Right ventricle myocardium superior (tissue), 1 donor: Measurements from ENCODE around the gene DUS3L. TPM values are rescaled to one million over a fixed set of nuclear protein-coding genes. Genes with fewer than 3 reads are reported as not detected.
A peak's percentile ranks its signal among the peaks of the same experiment; 100 is the strongest.

ENCODE experiments used
- ATAC-seq: fragments of 200-7000 bp; cut with Tn5 transposase; one replicate; pipeline ENCODE4 v1.9.1; 2020; ENCODE audit warnings: mild to moderate bottlenecking; ENCODE audit not compliant: poor library complexity
- DNase-seq: peaks from one replicate; pipeline ENCODE4 v3.0.0-alpha.2; 2020
- intact Hi-C: fragments of 100-400 bp; cut with DNase I; formaldehyde crosslinking; loops from one replicate; pipeline ENCODE4 v1.11.2; 2022
- long read RNA-seq: library from polyadenylated mRNA; unstranded; transcript quantifications from one replicate; pipeline ENCODE4 v2.0.0, GENCODE V29; 2021
- total RNA-seq: library from RNA; stranded (reverse); fragmentation: NEBNext Ultra II Directional; extraction: Animal tissue kit (Norgen Biotek cat#: 25700); gene quantifications from one replicate; pipeline ENCODE4 v1.2.1, GENCODE V29; 2021
- donor health status: DM: no; HTN: yes; CAD: no; lungs with severe emphysema.

DUS3L gene, protein sequence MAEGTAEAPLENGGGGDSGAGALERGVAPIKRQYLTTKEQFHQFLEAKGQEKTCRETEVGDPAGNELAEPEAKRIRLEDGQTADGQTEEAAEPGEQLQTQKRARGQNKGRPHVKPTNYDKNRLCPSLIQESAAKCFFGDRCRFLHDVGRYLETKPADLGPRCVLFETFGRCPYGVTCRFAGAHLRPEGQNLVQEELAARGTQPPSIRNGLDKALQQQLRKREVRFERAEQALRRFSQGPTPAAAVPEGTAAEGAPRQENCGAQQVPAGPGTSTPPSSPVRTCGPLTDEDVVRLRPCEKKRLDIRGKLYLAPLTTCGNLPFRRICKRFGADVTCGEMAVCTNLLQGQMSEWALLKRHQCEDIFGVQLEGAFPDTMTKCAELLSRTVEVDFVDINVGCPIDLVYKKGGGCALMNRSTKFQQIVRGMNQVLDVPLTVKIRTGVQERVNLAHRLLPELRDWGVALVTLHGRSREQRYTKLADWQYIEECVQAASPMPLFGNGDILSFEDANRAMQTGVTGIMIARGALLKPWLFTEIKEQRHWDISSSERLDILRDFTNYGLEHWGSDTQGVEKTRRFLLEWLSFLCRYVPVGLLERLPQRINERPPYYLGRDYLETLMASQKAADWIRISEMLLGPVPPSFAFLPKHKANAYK
- total RNA-seq: 12.9 TPM
- long read RNA-seq, transcript DUS3L-201 (13 exons, 2,113 nt): major isoform, 24 of 40 reads
- long read RNA-seq, partial matches to known transcripts: 5 of 40 reads
- long read RNA-seq, other reads (novel, unspliced or antisense): 11 of 40 reads

DNA sequence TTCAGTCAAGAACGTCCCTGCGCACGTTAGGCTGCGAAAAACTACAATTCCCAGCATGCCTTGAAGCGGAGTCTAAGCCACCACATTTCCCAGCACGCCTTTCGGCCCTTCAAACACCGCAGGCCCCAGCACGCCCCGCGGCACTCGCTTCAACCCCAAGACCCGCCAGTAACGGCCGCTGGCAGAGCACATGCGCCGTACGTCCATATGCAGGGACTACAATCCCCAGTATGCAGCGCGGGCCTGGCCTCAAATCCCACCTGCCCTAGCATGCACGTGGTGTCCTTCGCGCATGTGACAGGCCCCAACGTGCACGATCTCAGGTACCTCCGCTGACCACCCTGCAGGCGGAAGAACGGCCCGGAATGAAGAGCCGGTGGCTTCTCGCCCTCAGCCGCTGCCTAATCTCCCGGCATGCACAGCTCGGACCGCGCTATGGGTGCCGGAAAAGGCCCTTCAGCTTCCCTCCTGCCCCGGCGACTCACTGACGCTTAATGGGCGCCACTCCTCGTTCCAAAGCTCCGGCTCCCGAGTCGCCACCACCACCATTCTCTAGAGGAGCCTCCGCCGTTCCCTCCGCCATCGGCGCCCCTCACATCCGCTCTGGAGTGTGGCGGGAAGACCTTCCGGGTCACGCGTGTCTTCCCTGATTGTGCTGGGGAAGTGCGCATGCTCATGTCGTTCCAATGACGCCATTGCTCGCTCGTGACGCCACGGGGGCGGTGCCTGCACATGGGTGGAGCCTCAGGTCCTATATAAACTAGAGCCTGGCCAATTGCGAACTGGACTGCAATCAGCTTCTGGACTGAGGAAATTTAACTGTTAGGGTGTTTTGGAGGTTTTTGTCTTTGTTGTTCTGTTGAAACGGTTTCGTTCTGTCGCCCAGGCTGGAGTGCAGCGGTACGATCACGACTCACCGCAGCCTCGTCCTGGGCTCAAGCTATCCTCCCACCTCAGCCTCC is at the start of gene DUS3L:
DUS3L (minus strand) TSS at position 605 of the 962 bp plus-strand sequence; CDS start at position 583, 22 bp downstream.
- peak; percentile 97 for ATAC-seq
- intact Hi-C loops: no loop called here
- DNase-seq: peak; percentile 98

DNA sequence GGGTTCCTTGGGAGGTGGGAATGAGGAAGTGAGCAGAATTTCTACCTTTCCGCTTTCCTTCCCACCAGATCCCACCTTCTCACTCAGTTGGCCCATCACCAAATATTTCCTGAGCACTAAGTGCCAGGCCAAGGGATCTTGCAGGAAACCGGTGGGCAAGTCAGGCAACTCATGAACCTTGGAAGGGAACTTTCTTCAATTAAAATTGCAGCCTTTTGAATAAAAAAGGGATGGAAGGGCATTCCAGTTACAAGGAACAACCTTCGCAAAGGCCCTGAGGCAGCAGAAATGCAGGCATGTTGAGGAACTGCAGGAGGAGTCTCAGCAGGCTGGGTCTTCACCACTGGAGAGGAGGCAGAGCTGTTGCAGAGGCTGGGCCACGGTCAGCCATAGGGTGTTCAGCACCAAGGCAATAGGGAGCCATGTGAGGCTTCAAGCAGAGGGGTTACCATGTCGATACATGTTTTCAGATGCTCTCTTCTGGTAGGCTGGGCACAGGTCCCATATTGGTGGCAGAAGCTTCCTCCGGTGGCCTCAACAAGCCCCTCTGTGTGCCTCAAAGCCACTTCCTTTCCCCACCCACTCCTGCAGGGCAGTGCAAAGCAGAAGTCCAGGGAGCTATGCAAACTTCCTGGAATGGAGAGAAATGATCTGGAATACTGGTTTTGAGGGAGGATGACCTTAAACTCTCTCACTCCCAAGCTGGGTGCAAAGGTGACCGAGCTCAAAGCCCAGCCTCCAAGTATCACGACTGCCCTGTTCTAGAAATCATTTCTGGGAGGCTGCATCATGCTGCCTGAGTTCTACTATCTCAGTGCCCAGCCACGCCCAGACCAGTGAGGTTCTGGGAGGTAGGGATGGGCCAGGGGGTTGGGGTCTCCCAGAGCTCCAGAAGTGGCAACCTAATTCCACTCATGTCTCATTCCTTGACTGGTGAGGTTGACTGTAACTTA is 48.4 kb upstream of the DUS3L start, which contains the start of gene FUT6:
FUT6 (minus strand) TSS at position 638 of the 953 bp plus-strand sequence. CDS start 7,135 bp downstream, outside the sequence.
- DNase-seq (no peak), ATAC-seq (no peak)
- intact Hi-C loops: no loop called here

DNA sequence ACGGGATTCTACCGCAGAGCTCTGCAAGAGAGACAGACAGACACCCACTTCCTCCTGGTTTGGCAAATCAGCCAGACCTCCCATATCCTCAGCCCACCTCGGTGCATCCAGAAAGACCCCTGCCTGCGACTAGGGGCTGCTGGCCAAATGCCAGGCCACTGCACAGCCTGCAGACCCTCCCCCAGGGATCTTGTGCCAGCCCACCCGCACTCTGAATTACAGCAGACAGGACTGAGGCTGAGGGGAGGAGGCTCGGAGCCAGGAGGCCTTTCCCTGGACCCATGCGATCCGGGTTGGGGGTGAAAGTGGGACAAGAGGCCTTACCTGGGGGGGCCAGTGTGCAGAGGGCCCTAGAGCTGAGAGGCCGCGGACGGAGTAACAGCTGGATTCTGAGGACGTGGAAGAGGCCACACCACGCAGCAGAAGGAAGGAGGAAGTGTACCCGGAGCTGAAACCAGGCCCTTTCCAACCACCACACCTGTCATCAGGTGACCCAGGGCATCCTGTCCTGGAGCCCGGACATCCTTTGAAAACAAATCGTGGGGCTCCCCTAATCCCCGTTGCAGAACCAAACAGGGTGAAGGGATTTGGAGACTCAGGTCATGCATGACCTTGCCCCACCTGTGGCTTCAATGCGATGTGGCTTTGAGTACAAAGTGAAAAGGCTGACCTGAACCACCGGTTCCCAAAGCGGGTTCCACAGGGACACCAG is 47.5 kb upstream of the DUS3L start:
- intact Hi-C loops: no loop called here
- ATAC-seq (no peak), DNase-seq (no peak)

DNA sequence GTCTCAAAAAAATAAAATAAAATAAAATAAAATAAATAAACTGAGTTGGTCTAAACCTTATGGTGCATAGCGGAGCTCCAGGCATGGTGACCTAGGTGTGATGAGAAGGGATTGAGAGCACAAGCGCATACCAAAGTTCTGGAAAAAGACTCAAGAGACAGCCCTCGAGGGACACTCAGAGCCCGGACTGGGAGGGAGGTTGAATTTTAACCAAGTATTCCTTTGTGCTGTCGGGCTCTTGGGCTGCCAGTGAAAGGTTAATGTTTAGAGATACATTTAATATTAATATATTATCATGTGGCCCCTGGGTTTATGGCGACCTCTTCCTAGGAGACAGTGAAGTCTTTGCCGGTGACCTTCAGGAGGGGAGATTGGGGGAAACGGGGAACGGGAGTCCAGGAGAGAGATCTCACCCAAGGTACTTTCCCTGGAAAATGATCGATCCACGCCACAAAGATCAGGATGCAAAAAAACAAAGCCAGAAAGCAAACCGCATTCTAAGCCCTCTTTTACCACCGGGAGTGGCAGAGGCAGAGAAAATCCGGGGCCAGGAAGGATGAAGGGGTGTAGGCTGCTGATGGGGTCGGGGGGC is 46.9 kb upstream of the DUS3L start:
- intact Hi-C loops: no loop called here
- ATAC-seq (no peak), DNase-seq (no peak)

DNA sequence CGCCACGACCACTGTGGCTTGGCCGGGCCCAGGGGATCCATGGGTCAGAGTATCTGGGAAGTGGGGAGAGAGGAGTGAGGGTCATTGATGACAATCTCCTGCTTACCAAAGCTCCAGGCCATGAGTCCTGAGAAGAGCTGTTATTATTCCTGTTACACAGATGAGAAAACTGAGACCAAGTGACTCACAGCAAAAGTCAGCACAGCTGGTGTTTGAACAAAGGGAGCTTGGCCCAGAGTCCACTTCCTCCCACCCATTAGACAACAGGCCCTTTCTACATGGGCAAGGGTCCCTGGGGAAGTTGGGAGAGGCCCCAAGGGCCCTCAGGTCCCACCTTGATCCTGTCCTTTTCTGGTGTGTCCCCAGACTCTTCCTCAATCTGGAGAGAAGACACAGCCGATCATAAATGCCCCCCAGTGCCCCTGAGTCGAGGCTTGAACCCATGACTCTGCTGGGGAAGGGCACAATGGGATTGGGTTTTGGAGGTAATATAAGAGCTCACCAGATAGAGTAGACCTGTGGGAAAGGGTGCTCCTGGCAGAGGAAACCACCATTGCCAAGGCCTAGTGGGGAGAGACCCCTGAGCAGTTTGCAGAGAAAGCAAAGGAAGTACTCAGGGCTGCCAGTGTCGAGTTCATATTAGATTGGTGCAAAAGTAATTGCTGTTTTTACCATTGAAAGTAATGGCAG is 41.7 kb upstream of the DUS3L start:
- ATAC-seq (no peak), DNase-seq (no peak)
- intact Hi-C loops: no loop called here

DNA sequence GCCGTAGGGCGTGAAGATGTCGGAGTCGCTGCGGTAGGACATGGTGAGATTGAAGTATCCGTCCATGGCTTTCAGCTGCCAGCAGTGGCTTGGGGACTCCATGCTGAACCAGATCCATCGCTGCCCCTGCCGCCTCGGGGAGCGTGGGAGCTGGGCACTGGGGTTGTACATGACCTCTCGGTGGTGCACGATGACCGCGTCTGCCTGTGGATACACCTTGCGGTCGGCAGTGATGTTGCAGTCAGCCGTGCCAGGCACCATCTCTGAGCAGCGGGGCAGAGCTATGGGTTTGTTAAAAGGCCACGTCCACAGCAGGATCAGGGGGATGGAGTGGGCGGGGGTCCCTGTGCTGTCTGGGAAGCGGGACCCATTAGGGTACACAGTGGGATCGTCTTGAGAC is 41.1 kb upstream of the DUS3L start:
- ATAC-seq (no peak), DNase-seq (no peak)
- intact Hi-C loops: no loop called here

DNA sequence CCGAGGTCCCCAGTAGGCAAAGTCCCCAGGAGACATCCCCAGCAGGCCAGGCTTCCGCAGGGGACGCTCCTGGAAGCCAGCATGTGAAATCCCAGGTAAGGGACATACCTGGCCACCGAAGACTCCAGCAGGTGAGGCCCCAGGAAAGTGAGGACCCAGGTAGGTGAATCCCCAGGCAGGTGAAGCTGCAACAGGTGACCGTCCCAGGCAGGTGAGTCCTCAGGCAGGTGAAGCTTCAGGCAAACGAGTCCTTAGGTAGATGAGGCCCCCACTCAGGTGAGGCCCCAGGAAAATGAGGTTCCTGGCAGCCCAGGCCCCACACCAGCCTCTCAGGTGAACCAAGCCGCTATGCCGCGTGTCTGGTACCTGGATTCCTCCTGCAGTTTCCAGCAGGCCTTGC is 40.2 kb upstream of the DUS3L start:
- intact Hi-C loops: no loop called here

DNA sequence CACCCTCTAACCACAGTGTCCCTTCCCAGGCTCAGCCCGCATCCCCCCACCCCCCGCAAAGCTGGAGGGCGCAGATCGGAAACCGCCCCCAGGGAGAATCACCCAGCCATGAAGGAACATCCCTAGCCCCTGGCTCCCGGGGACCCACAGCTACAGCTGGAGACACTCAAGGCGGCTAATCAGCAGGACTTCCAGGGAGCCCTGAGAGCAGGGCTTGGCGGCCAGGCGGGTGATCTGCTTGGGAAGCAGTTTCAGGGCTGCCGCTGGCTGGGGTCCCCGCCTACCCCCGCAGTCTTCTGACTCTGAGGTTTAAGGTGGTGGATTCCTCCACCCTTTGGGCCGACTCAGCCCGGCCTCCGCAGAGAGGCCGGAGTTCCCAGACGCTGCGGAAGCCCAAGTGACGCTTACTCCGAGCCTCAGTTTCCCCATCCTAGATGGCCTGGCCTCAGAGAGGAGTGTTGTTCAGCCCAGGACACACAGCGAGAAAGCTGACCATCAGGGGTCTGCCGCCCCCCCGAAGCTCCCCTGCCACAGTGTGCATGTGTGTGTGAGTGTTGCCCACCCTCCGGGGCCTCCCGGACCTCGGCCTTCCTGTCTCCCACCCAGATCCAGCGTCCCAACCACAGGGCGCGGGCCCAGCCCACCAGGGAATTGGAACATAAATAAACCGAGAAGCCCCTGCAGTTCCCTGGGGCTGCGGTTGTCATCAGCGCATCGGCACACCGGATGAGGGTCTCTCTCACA is 38.8 kb upstream of the DUS3L start:
- intact Hi-C loops: no loop called here
- no peak for DNase-seq
- ATAC-seq: no peak

More for the DNA sequence above, 40.2 kb upstream of the DUS3L start:
- ATAC-seq (no peak), DNase-seq (no peak)

DNA sequence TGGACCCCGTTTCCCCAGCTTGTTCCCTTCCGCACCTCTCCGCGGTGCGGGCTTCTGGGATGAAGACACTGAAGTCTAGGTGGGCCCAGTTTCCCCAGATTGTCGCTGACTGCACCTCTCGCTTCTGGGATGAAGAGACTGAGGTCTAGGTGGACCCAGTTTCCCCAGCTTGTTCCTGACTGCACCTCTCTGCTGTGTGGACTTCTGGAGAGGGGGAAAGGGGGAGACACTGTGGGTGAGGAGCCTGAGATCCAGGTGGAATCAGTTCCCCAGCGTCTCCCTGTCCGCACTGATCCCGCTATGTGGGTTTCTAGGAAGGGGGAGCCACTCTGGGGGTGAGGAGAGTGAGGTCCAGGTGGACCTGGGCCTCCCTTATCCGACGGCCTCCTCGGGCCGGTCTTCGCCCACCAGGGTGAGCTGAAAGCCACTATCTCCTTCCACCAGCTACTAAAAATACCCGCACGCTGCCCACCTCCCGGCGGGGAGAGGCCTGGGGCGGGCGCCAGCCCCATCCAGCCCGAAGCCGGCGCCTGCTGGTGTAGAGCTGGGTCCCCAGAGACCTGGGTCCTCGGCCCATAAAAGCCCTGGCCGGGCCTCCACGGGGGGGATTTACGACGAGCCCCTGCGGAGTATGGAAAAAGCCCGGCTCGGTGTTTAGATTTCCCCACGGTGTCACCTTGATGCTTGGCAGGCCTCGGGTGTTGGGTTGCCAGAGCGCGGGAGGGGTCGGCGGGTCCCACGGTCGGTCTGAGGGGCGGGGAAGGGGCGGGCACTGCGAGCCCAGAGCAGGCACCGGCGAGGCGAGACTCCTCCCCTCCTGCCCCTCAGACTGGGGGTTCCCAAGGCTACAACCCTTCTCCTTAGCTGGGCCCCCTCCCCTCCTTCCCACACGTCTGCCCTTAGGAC is 38.0 kb upstream of the DUS3L start:
- DNase-seq: peak; percentile 56
- ATAC-seq: peak; percentile 57
- intact Hi-C loops: no loop called here

DNA sequence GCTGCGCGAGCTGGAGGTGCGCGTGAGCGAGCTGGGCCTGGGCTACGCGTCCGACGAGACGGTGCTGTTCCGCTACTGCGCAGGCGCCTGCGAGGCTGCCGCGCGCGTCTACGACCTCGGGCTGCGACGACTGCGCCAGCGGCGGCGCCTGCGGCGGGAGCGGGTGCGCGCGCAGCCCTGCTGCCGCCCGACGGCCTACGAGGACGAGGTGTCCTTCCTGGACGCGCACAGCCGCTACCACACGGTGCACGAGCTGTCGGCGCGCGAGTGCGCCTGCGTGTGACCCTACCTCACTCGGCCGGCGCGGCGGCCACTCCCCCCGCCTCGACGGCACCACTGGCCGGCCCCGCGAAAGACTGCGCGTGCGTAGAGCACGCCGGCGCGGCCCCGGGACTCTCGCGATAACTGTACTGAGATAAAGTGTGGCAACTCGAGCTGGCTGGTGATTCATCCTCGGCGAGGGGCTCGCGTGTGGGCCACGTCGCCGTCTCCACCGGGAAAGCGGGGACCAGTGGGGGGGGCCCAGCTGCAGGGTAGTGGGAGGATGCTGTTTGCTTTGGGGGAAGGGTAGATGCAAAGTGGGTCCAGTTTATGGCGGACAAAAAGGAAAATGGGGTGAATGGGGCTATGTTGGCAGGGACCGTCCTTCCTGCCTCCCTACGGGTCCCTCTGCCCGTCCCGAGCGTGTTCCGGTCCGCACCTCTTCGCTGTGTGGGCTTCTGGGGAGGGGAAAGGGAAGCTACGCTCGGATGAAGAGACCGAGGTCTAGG is 37.1 kb upstream of the DUS3L start:
- ATAC-seq: peak; percentile 75
- DNase-seq: peak; percentile 92
- intact Hi-C loops: no loop called here

DNA sequence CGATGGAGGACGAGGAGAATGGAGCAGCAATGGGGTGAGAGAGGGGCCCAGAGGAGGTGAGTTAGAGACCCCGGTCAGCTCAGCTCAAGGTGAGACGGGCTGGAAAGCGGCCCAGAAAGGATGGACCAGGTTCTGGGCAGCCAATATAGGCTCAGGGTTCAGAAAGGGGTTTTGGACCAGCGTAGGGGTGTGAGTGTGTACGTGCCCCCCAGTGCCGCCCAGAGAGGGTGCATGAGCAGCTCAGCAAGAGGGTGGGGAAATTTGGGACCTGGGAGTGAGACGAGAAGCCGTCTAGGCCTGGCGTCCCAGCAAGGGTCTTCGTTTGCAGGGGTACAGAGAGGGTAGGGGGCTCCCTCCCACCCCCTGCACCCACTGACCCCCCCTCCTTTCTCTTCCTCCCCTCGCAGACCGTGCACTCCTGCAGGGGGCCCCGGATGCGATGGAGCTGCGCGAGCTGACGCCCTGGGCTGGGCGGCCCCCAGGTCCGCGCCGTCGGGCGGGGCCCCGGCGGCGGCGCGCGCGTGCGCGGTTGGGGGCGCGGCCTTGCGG is 36.5 kb upstream of the DUS3L start:
- ATAC-seq: no peak
- intact Hi-C loops: no loop called here
- DNase-seq: no peak

DNA sequence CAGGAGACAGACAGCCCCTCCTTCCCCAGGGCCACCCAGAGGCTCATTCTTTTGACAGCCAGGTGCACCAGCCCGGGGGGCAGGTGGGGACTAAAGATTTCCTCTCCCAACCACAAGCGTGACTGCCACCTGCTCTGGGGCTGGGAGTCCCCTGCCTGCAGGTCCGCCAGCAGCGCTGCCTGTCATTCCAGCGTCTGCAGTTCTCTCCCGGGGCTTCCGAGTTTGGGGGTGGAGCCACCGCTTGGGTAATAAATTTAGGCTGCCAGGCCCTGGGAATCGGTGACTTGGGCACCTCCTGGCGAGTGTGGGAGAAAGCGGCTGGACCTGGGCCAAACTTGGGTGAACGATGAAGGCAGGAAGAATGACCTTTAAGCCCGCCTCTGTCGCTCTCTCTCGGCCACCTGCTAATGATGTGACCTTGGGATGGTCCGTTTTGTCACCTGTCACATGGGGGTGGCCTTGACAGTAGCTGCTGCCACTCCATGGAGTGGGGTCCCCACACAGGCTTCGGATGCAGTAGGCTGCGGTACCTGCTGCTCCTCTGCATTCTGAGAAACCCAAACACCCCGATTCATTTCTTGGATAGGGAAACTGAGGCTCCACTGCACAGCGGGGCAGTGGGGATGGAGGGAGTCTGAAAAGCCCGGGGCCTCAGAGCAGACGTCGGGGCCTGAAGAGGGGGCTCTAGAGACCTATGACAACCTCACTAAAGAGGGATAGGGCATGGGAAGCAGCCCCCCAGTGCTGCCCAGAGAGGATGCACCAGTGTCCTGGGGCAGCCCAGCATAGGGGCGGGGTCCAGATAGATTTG is 35.8 kb upstream of the DUS3L start:
- DNase-seq (peak; percentile 75), ATAC-seq (peak; percentile 43)
- intact Hi-C loops: no loop called here

DNA sequence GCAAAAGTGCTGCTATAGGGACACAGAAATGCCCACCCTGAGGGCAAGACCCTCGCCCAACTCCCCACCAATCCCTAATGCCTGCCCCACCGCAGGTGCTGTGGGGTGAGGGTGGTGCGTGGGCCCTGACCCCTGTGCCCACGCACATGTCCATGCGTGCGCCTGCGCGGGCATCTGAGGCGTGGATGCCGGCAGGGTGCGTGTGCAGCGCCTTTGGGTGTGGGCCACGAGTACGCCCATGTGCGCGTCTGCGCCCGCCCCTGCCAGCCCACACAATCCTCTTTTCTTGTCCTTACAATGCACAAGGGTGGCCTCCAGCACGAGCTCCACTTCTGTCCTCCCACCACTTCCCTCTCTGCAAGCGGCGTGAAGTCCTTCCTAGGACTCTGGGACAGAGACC is 34.2 kb upstream of the DUS3L start:
- ATAC-seq (no peak), DNase-seq (no peak)
- intact Hi-C loops: no loop called here
